Stromal cell of bone marrow (primary cell): ENCODE data around the gene TIFAB.

Experiments used
- DNase-seq: peaks from one replicate; pipeline ENCODE4 v3.0.0-alpha.2; 2012; ENCODE audit warnings: low read depth

Gene TIFAB

GRCh38 chr5:135442431-135443160, 9.6 kb downstream of the TIFAB start:
- DNase-seq = no peak

DNA sequence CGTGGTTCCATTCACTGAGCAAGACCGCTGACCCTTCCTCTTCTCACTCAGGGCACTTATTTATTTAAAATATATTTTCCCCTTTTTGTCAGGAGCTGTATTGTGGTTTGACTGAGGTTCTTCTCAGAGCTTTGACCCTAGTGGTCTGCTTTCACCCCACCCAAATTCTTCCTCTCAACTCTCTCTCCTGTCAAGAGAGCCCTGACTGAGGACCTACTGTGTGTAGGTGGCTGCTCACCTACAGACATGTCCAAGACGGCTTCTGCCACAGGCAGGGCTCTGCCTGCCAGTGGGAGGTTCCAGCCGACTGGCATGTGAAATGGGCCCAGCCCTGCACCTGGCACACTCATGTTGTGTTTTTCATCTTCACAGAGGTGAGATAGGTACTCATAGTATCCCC, 10.2 kb downstream of the TIFAB start:
- DNase-seq = no peak

DNA sequence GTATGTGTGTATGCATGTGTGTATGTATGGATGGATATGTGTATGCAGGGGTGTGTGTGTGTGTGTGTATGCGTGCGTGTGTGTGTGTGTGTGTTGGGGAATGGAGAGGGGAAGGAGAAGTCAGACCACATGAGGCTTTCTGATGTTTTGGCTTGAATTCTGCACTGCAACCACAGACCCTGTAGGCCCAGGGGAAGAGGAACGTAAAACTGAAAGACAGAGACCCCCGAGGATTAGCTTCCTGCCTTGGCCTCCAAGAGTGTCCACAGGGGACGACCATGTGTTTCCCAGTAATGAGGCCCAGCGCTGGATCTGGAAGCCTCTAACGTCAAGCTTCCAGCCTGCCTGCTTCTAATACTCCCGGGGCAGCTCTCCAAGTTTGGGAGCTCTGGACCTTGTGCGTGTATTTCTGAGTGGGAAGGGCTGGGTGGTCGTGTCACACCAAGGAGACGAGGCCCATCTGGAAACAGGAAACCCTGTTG, 10.8 kb downstream of the TIFAB start:
- no peak for DNase-seq

- no peak for DNase-seq
Observed at GRCh38 chr5:135440916-135441315, 11.2 kb downstream of the TIFAB start.

DNA sequence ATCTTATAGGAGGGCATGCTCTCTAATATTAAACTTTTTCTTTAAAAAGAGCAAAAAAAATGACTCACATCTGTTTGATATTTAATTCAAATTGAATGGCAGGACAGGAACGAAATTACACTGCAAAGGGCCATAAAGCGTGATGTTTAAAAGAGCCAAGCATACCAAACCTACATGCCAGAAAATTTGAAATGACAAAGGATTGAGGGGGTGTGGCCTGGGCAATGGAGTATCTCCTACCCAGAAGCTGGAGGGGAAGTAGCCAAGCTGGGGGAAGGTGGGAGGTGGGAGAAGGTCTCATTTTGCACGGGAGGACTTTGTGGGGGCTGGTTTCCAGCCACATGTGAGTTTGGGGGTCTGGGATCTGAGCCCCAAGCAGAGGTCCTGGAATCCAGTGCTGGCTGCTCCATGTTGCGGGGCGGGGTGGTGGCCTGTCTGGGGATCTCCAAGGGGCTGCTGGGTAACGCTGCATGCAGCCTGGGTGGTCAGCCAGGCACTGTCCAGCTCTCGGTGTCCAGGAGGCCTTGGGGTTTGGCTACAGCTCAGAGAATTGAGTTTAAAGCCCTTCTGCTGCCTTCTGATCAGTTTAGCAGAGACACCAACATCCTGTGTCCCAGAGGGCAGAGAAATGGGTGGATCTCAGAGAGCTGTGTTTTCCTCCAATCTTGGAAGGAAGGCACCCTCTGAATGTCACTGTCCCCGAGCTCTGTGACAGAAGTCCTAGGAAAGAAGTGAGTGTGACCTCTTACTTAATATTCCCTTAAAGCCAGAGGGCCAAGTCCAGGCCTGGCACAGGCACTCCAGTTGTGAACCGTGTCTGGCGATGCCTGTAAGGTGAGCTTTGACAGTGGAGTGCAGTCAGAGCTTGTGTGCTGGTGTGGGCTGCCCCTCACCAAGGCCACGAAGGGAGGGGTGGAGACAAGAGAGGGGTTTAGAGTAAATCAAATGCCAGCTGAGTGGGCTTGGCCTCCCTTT, 12.6 kb downstream of the TIFAB start:
- DNase-seq = no peak

DNA sequence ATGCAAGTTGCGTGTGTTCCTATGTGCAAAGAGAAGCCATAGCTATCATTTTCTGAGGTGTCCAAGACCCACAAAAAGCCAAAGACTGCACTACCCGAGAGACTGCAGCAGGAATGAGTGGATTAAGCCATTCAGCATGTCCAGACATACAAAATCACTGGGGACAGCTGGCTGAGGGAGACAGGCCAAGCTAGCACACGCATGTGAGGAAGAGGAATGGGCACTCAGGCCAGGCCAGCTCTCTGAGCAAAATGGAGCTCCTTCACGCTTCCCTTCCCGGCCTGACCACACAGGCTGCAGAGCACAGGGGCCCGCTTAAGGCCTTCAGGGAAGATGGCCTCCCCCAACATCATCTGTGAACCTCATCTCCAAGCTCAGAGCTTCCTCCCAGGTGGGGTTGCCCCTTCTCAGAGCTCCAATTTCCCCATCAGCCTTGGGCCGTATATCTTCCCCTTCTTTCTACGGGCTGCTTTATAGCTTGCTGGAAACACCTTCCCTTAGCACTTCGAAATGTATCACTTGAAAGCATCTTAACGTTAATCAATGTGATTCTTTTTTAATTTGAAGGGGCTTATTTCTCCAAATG, 13.4 kb downstream of the TIFAB start:
- DNase-seq = no peak

DNA sequence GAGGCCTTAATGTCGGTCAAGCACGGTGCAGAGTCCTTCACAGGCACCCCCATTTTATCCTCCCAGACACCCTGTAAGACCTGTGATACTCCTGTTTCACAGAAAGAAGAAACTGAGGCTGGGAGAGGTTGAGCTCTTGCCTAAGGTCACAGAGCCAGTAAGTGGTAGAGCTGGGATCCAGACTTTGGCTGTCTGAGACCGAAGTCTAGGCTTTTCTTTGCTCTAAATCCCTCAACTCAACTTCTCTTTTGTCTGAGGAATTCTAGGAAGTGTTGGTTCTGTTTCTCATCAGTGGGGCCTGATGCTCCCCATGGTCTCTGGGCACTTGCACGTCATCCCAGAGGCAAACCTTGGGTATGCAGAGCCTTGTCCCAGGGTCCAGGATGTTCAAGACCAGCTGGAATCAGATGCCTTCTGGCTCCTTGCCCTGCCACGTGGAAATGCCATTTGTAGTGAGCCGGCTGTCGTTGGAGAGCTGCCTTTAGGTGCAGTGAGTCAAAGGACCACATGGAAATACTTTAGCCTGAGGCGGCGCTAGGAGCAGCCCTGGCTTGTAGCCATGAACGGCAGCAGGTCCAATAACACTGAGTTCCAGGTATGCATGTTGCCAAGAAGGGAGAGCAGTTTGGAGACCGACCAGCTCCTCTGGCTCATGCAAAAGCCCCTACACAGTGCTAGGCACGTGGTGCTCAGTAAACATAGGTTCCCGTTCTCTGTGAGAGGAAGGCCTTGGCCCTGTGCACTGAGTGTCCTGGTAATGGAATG, 14.2 kb downstream of the TIFAB start:
- DNase-seq = peak; percentile 67

GRCh38 chr5:135437422-135437795, 14.7 kb downstream of the TIFAB start:
- DNase-seq = no peak

- DNase-seq = no peak
Observed at GRCh38 chr5:135436951-135437418, 15.2 kb downstream of the TIFAB start.

DNA sequence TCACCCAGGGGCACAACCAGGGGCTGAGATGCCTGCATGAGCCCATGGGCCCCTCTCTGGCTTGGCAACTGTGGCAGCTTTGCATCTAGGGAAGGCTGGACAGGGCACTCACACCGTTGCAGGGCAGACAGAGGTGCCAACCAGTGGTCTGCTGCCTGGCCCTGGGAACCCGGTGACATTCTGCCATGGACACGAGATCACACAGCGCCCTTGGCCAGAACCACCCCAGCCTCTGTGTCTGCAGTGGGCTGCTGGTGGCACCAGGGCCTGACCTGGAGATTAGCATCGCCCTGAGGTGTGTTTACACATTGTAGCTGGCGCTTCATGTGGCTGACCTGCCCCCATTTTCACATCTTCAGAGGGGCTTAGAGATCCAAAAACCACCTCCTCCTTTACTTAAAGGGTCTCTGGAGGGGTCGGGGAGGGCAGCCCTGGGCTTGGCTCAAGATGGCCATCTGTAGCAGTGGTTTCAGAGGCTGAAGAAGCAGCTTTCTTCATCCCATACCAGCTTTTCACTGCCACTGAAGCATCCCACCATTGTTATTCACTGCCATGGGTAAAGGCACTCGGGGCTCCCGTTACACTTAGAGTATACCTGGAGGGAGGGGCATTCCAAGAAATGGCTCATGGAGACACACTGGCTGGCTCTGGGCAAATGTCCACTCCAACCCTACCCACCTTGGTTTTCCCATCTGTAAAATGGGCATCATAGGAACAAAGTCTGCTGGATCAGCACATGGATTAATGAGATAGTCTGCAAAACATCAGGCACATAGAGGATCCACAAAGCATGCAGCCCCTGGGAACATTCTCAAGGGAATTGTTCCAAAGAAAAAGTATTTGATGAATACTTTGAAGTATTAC, 16.5 kb downstream of the TIFAB start:
- no peak for DNase-seq

- DNase-seq = no peak
Observed at GRCh38 chr5:135434591-135435466, 17.3 kb downstream of the TIFAB start.

GRCh38 chr5:135433681-135434426, 18.3 kb downstream of the TIFAB start:
- peak; percentile 26 for DNase-seq

- no peak for DNase-seq
Observed at GRCh38 chr5:135432113-135432512, 20.0 kb downstream of the TIFAB start.

- no peak for DNase-seq
Observed at GRCh38 chr5:135430135-135430437, 22.1 kb downstream of the TIFAB start.

DNA sequence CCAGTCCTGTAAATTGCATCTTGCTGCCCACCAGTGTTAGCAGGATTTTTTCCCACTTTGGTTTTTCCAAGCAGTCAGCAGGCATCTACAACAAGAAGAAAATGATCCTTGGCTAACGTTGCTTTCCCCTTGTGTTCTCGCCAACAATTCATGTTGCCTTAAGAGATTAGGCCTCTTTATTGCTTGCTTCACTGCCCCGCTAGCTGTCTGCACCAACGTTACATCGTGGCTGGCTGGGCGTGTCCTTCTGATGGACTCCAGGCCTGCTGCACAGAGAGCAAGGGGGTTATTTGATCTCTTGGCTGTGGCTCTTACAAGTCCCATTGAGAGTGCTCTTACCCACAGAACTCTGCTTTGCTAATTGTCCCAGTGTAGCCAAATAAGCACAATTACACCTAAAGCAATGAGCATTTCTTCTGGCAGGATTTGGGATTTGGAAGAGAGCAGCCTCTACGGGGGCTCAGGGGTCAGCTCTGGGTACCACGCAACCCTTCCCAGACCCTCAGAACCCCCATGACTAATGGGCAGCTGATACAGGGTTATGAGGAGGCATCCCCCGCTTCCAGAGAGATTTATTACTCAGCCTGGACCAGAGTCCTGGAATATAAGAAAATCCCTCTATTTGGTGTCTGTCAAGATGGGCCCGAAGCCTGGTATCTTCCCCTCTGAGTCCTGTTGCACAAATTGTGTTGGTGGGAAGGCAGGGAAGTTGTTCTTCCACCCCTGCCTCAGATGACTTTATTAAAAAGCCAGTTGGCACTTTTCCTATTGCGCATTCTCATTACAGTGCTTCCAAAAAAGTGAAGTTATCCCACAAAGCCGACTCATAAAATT, 22.6 kb downstream of the TIFAB start:
- DNase-seq = peak; percentile 57

GRCh38 chr5:135428586-135428985, 23.6 kb downstream of the TIFAB start:
- DNase-seq = no peak

GRCh38 chr5:135426102-135427082, 25.8 kb downstream of the TIFAB start:
- peak; percentile 33 for DNase-seq
